Superior temporal gyrus (tissue), 1 donor: ENCODE results near the gene CCDC185.

ENCODE experiments used
- DNase-seq: peaks from one replicate; pipeline ENCODE4 v3.0.0-alpha.2; 2016; ENCODE audit errors: extremely low spot score

CCDC185 gene

GRCh38 chr1:223429821-223430220 is 36.6 kb downstream of the CCDC185 start:
- no peak for DNase-seq

GRCh38 chr1:223430236-223430635 is 37.0 kb downstream of the CCDC185 start:
- DNase-seq, result no peak

GRCh38 chr1:223437151-223437550 is 43.9 kb downstream of the CCDC185 start:
- DNase-seq, result no peak

- no peak for DNase-seq
These were observed 50.2 kb downstream of the CCDC185 start for GRCh38 chr1:223443397-223443796.

- DNase-seq, result no peak
These were observed 51.2 kb downstream of the CCDC185 start for GRCh38 chr1:223444411-223444810.
